Glutamatergic neuron (in vitro differentiated cells): Measurements from ENCODE around the gene CDH4. TPM values are rescaled to one million over a fixed set of nuclear protein-coding genes. Genes with fewer than 3 reads are reported as not detected.

Experiments used
- DNase-seq: peaks from one replicate; pipeline ENCODE4 v3.0.0; 2022
- H3K27ac Mint-ChIP-seq: one replicate; pipeline ENCODE4 v1.8.0; 2020; ENCODE audit warnings: mild to moderate bottlenecking, mixed read lengths, inconsistent platforms; ENCODE audit not compliant: unreplicated experiment
- H3K27me3 Mint-ChIP-seq: one replicate; pipeline ENCODE4 v1.8.0; 2020; ENCODE audit warnings: mild to moderate bottlenecking, moderate library complexity, mixed read lengths, inconsistent platforms; ENCODE audit not compliant: unreplicated experiment
- H3K36me3 Mint-ChIP-seq: one replicate; pipeline ENCODE4 v1.8.0; 2020; ENCODE audit warnings: mild to moderate bottlenecking, mixed read lengths, inconsistent platforms; ENCODE audit not compliant: unreplicated experiment
- H3K4me1 Mint-ChIP-seq: one replicate; pipeline ENCODE4 v1.8.0; 2020; ENCODE audit warnings: mild to moderate bottlenecking, low read depth, mixed read lengths, inconsistent platforms; ENCODE audit not compliant: unreplicated experiment
- H3K4me3 Mint-ChIP-seq: one replicate; pipeline ENCODE4 v1.8.0; 2020; ENCODE audit warnings: mild to moderate bottlenecking, mixed read lengths, inconsistent platforms; ENCODE audit not compliant: unreplicated experiment
- H3K9me3 Mint-ChIP-seq: one replicate; pipeline ENCODE4 v1.8.0; 2020; ENCODE audit warnings: mild to moderate bottlenecking, moderate library complexity, mixed read lengths, inconsistent platforms; ENCODE audit not compliant: unreplicated experiment
- total RNA-seq: library from RNA; stranded (reverse); fragmentation: NEBNext Ultra II Directional; extraction: Animal tissue kit (Norgen Biotek cat#: 25700); gene quantifications from one replicate; pipeline ENCODE4 v1.2.1, GENCODE V29; 2021; ENCODE audit not compliant: unreplicated experiment
- TF ChIP-seq, protein P1 (sequence below): fragments of 200-600 bp; sonication (generic); IDR thresholded peaks from one replicate; pipeline ENCODE4 v1.5.0; 2021; ENCODE audit not compliant: partially characterized antibody, unreplicated experiment

Gene CDH4
- total RNA-seq, 1 donor from 2014 or later = 1.2 TPM

DNA sequence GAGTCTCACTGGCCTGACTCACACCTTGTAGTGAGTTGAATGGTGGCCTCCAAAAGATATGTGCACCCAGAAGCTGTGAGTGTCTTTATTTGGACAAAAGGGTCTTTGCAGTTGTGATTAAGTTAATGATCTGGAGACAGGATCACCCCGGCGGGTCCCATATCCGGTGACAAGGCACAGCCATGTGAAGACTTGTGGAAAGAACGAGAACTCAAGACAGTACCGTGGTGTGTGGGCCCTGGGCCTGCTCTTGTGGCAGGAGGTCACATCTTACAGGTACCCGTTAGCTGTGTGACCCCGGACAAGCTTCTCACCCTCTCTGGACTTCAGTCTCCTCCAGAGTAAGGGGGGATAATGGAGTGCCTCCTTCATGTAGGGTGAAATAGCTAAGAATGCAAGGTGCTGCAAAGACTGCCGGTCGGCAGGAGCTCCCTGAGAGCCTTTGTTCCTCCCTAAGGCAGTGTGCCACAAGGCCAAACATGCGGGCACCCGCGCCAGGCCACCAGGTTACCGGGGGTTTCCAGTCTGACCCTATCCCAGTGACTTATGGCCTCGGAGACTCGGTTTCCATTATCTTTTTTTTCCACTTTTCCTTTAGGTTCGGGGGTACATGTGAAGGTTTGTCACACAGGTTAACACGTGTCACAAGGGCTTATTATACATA, 39.2 kb downstream of the CDH4 start:
- peaks cover 8% of the 10 kb centered on the region for H3K4me1 Mint-ChIP-seq
- TF ChIP-seq, protein P1, sequence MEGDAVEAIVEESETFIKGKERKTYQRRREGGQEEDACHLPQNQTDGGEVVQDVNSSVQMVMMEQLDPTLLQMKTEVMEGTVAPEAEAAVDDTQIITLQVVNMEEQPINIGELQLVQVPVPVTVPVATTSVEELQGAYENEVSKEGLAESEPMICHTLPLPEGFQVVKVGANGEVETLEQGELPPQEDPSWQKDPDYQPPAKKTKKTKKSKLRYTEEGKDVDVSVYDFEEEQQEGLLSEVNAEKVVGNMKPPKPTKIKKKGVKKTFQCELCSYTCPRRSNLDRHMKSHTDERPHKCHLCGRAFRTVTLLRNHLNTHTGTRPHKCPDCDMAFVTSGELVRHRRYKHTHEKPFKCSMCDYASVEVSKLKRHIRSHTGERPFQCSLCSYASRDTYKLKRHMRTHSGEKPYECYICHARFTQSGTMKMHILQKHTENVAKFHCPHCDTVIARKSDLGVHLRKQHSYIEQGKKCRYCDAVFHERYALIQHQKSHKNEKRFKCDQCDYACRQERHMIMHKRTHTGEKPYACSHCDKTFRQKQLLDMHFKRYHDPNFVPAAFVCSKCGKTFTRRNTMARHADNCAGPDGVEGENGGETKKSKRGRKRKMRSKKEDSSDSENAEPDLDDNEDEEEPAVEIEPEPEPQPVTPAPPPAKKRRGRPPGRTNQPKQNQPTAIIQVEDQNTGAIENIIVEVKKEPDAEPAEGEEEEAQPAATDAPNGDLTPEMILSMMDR = no peak
- no peak overlapping the region for H3K27ac Mint-ChIP-seq
- DNase-seq = no peak
- H3K36me3 Mint-ChIP-seq = peaks cover 8% of the 10 kb centered on the region
- H3K27me3 Mint-ChIP-seq = peaks cover 3% of the 10 kb centered on the region
- H3K4me3 Mint-ChIP-seq = no peak overlapping the region
- H3K9me3 Mint-ChIP-seq = peaks cover 10% of the 10 kb centered on the region

DNA sequence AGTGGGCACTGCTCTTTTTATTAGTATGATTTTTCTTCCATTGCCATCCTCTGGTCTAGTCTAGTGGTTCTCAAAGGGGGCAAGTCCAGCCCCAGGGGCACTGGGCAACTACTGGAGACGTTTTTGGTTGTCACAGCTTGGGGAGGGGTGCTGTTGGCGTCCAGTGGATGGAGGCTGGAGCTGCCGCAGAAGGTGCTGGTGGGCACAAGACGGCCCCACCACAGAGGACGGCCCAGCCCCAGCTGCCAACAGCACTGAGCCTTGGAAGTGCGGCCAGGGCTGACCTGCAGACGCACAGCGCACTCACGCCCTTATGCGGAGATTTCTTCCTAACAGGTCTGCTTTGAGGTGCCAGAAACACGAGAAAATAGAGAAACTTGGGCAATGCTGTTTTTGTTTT, 40.3 kb downstream of the CDH4 start:
- TF ChIP-seq, protein P1 = no peak
- no peak for DNase-seq
- Mint-ChIP-seq H3K36me3 (peaks cover 8% of the 10 kb centered on the region), H3K4me3 (no peak overlapping the region), H3K27me3 (peaks cover 6% of the 10 kb centered on the region), H3K4me1 (peaks cover 8% of the 10 kb centered on the region), H3K9me3 (peaks cover 10% of the 10 kb centered on the region), H3K27ac (no peak overlapping the region)

GRCh38 chr20:61292821-61293612, 41.0 kb downstream of the CDH4 start:
- Mint-ChIP-seq H3K27me3 (peaks cover 6% of the 10 kb centered on the region), H3K27ac (no peak overlapping the region), H3K4me1 (peaks cover 8% of the 10 kb centered on the region), H3K36me3 (peaks cover 8% of the 10 kb centered on the region), H3K4me3 (no peak overlapping the region), H3K9me3 (peaks cover 12% of the 10 kb centered on the region)
- DNase-seq = no peak
- TF ChIP-seq, protein P1 = no peak

DNA sequence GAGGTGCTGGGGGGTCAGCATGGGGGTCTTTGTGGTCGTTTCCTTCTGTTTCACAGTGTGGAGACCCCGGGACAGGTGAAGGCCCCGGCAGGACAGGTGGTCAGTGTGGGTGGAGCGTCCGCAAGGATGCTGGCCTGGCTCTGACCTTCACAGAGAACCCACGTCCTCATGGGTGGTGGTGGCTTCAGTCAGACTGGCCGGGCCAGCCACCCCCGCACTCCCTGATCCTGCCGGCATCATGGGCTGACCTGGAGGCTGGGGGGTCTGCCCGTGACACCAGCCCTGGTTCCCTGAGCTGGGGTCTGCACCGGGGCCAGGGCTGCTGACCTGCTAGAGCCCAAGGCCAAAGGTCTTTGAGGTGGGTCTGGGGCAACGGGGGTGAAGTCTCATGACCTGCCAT, 41.9 kb downstream of the CDH4 start:
- peaks cover 17% of the 10 kb centered on the region for H3K9me3 Mint-ChIP-seq
- no peak overlapping the region for H3K27ac Mint-ChIP-seq
- DNase-seq = no peak
- TF ChIP-seq, protein P1 = no peak
- no peak overlapping the region for H3K4me3 Mint-ChIP-seq
- peaks cover 8% of the 10 kb centered on the region for H3K36me3 Mint-ChIP-seq
- peaks cover 6% of the 10 kb centered on the region for H3K27me3 Mint-ChIP-seq
- H3K4me1 Mint-ChIP-seq = peaks cover 15% of the 10 kb centered on the region

DNA sequence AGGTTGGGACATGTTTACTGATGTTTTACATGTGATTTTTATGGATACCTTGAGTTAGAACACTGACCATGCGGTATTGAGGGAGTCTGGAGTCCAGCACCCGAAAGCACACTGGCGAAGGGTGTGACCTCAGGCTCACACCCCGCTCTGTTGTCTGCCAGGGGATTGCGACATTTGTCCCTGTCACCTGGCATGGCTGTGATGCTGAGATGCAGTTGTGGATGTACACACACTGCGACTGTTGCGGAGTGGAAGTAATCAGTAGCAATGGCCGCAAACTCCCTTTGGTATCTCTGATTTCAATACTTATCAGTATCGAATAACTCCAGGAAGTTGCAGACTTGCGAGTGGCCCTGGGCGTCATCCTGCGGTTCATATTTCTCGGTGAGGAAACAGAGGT, 43.2 kb downstream of the CDH4 start:
- peaks cover 7% of the 10 kb centered on the region for H3K27me3 Mint-ChIP-seq
- H3K27ac Mint-ChIP-seq = peak overlapping the region; percentile 66
- DNase-seq = no peak
- peaks cover 8% of the 10 kb centered on the region for H3K36me3 Mint-ChIP-seq
- peak overlapping the region; percentile 45 for H3K4me3 Mint-ChIP-seq
- H3K9me3 Mint-ChIP-seq = peaks cover 16% of the 10 kb centered on the region
- TF ChIP-seq, protein P1 = no peak
- H3K4me1 Mint-ChIP-seq = peaks cover 24% of the 10 kb centered on the region
